ENCODE results near the gene MGA.

The MGA gene

DNA sequence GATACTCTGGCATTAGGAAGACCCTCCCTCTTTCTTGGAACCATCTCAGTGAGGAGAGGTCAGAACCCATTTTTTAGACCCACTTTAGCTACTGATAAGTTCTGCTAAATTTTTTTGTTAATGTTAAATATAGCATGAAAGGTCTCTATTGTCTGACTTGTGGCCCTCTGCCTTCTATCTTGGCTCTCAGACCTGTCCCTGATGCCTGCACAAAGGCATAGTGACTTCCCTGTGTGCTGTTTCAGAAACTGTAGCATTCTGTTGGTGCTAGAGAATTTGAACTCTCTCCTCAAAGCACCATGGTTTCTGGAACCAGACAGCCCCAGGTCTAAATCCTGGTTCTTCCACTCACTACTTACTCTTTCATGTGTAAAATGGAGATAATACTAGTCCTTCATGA, 129.5 kb downstream of the MGA start:
- no peak for DNase-seq

DNA sequence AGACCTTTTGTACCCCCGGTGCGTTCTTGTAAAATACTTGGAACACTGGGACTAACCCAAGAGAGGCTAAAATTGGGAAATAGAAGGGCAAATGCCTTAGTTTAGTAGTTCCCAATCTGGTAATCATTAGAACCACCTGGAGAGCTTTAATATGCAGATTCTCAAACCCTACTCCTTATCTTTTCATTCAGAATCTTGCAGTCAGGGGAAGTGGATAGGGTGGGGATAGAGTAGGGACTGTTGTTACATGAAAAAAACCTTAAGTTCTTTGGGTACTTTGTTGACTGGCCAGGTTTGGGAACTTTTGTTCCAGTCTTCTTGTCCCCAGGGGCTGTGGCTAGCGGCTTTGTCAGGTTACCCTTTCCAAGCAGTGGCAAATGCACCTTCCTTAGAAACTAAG, 130.0 kb downstream of the MGA start:
- DNase-seq = no peak

DNA sequence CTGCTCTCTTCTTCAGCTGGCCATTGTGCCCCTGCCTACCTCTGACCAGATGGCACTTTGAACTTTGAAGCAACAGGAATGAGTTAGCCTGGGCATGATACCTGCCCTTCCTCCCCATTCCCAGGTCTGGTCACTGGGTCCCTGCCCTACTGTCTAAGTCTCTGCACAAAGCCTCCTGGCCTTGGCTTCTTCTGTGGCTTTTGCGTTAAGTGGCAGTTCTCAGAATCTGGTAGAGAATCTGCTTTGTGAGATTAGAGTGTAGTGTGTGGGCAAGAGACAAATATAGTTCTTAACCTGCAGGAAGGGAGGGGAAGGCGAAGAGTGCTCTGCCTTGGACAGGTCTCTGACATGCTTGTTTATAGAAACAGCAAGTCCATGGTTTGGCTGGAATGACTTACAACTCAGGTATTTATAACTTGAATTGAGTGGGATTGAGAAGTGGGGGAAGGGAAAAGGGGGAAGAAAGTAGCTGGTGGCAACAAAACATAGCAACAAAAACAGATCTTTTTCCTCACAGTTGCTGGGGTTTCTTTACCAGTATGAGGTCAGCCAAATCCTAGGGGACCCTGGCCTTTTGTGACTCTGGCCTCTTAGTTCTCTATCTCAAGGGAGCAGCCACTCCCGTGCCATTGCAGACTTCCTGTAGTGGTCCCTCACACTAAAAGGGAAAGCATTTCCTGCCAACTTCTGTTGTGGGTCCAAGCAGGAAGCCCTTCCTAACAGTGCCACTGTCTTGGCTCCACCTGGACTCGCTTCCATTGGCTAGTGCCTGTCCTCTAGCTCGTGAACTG, 130.7 kb downstream of the MGA start:
- DNase-seq = no peak

DNA sequence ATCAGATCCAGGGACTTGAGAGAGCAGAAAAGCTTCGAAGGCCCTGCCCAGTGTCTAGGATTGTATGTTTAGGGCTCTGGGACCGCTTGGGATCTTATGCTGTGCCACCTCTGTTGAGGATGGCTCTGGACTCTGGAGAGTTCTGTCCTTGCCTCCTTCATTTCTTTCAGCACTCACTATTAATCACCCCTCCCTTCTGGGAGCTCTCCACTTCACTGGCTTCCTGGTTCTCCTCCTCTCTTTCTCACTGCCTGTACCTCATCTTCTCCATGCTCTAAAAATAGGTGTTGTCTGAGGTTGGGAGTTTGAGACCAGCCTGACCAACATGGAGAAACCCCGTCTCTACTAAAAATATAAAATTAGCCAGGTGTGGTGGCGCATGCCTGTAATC, 131.3 kb downstream of the MGA start:
- no peak for DNase-seq

DNA sequence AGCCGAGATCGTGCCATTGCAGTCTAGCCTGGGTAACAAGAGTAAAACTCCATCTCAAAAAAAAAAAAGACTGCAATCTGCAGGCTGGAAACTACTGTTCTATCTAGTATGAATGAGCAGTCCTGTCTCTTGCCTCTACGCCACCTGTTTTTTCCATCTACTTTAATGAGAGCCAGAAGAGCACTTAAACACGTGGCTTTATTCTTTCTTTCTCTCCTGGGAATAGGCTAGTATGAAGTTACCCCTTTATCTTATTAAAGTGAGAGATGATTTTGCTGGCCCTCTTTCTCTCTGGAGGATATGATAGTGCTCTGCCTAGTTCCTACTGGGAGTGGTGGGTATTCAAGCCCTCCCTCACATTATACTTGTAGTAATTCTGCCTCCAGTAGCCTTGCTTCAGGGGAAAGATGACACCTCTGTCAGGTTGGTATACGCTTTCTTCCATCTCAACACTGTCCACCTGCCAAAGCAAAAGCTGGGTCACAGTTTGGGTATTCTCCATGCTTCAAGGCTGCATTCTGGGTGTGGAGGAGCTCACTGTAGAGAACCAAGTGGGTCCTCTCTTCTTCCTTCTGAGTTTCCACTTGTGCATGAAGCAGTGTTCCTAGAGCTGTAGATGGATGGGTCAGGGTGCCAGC, 131.9 kb downstream of the MGA start:
- no peak for DNase-seq

DNA sequence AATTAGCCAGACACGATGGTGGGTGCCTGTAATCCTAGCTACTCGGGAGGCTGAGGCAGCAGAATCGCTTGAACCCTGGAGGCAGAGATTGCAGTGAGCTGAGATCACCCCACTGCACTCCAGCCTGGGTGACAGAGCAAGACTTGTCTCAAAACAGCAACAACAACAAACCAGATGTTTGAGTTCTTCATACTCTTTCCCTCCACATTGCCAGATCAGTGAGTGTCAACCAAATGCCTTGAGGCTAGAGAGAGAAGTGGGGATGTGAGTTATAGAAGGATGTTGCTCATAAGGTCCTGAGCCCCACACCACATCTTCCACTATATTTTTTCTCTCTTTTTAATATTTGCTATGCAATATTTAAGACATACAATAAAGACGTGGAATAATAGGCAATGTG, 133.9 kb downstream of the MGA start:
- no peak for DNase-seq

DNA sequence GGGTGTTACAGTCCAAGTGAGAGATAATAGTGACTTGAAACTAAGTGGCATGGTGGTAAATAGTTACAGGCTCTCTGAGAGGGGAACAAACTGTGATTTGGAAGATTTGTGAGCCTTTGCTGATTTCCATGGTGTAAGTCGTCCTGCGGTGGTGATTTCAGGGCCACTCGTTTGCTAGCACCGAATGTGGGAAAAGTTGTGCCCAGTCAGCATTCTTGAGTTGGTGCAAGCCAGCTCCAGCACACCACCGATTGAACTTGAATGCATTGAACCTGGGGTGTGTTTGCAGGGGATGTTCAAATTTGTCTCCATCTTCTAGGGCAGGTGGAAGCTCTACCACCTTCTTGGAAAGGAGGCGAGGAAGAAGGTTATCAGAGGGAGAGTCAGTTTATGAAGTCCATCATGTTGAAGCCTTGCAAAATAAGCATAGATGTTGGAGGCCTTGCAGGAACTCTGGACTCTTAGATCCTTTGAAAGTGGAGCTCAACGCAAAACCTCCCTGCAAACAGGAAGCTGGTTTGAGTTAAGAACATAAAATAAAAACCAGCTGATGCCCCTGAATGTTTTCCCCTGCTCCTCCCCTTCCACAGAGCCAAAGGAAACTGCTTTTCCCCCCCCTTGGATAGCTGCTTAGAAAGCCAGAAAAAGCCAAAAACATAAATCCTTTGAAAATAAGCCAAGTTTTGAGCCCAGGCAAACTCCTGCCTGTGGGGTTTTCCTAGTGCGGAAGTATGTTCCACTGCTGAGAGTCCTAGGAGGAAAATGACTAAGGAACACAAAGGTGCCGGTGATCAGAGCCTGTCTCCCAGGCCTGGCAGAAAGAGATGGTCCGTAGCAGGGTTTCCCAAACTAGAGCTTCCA, 136.0 kb downstream of the MGA start:
- no peak for DNase-seq

DNA sequence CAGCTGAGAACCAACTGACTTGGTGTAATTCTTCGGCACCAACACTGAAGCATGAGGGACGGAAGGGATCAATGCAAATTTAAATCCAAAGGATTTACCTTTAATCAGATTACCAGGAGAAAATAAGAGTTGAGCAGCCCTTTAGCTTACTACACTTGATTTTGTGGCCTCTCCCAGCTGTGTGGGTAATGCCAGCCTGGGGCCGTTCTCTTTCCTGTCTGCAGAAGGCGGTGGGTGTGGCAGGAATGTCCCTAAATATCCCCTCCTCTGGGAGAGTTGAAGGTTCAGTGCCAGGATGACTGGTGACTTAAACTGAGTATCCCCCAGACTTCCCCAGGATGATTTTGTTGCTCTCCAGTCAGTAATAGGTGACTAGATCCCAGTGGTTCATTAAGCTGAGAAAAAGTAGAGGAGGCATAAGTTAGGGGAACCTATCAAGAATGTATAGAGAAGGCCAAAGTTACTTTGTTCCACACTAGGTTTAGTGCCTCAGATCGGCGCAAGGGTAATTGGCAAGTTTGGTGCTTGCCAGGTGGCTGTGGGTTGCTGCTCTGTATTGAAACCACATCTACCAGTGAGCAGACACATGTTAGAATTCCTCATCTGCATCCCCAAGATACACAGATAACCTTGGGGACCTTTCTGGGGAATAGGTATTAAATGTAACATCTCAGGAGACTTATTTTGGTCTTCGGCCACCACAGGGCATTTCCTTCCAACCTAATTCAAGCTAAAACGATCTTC, 137.2 kb downstream of the MGA start:
- no peak for DNase-seq

DNA sequence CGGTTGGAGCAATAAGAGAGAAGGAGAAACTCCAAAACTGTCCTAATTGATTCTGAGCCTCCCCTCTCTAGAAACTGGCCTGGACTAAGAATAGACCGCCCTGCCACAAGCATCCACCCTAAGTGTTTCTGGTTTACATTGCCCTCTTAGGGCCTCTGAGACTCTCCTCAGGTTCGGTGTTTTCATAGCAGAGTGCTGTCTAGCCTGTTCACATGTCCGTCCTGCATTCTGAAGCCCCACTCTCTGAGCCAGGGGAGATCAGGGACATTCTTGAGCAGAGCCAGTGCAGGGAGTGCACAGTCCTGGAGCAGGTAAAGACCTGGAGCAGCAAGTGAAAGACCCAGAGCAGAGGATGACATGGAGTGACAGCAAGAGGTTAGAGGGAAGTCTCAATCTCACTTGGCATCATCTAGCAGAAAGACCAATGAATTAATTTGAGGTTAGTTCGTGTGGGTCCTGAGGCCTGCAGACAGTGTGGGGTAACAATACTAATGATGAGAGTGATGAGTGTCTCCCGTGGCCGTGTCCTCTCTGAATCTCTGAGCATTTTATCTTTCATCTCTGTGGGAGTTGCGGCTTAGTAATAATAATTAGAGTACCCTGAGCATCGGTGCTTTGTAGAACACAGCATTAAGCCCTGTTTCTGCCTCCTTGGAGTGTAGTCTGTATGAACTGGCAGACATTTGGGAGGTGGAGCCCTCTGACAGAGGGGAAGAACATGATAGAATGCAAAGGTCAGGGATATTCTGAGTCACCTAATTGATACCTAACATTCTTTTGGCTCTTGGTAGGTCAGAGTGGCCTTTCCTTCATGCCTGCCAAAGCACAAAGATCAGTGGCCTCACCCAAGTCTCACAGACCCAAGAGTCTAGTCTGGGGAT, 138.6 kb downstream of the MGA start:
- DNase-seq = no peak

DNA sequence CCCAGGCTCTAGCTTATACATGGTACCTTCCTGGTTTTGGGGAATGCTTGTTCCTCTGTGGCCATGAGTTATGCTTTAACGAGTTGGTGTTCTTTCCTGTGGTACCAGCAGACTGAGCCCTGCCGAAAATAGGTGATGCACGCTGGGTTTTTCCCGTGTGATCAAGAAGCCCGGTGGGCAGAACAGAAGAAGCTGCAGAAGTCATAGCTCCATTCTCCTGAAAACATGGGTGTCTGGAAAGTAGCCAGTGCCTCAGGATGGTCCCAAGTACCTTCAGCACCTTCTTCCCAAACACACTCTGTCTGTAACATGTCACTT, 139.2 kb downstream of the MGA start:
- DNase-seq = no peak

DNA sequence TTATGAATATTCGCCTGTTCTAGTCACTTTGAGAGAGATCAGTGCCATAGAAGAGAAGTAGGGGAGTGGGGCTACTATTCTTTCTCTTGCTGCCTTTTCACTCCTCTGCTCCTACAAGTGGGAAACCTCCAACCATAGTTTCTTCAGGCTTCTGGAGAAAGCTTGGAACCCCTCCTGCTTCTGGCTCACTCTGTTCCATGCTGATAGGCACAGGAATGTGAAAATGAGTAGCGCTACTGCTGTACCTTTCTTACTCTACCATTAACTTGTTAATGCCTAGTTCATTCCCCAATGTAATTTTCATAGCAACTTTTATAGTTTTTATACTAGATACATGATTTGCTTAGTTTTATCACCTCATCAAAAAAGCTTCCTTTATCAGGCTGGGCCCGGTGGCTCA, 141.0 kb downstream of the MGA start:
- no peak for DNase-seq

DNA sequence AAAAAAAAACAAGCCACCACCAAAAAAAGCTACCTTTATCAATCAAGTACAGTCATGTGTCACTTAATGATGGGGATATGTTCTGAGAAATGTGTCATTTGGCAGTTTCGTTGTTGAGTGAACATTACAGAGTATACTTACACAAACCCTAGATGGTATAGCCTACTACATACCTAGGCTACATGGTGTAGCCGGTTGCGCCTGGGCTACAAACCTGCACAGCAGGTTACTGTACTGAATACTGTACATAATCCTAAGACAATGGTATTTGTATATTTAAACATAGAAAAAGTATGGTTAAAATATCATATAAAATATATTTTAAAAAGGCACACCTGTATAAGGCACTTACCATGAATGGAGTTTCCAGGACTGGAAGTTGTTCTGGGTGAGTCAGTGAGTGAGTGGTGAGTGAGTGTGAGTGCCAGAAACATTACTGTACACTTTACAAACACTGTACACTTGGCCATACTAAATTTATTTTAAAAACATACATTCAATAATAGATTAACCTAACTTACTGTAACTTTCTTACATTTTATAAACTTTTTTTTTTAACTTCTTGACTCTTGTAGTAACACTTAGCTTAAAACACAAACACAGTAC, 141.7 kb downstream of the MGA start:
- no peak for DNase-seq

DNA sequence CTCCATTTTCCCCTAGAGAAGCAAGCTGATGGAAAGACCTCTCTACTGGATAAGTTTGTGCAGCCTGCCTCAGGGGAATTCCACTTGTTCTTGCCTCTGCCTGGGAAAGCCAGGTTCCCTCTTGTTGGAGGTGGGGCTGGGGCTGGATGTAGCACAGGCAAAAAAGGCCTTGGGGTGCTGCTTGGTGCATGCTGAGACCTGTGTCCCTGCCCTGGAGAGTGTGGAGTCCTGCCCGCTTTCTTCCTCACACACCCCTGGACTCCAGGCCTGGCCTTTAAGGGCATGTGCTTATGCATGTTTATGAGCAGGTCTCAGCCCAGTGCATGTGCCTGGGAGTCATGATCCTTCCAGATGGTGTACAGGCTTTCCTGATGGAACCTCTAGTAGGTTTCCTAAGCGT, 144.2 kb downstream of the MGA start:
- no peak for DNase-seq

DNA sequence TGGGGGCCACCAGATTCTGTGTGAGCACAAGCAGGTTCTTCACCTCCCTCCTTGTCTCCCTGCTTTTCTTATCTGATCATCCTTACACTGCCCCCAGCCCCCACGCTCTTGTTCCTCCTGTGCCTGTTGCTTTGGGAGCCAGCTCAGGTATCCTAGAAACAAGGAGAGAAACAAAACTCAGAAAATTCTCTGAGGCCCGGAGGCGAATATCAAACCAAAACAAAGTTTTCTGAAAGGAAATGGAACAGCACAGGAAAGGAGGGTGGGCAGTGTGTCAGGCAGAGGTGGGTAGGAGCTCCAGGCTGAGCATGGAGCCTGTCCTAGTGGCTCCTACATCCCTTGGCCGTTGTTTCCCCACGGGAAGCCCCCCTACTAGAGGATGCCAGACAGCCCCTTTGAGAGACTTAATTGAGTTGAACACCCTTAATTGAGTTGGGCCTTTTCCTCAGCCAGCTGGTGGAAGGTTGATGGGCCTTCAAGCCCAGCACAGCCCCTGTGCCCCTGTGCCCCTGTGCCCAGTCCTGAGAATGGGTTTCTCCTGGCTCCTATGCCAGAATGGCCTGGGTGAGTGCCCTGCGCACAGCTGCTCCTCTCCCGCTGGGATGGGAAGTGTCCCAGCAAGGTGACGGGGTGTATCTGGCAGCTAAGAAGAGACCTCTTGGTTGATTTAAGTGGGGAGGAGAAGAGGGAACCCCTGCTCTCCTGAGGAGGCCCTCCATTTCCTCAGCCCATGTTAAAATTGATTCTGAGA, 144.9 kb downstream of the MGA start:
- no peak for DNase-seq

DNA sequence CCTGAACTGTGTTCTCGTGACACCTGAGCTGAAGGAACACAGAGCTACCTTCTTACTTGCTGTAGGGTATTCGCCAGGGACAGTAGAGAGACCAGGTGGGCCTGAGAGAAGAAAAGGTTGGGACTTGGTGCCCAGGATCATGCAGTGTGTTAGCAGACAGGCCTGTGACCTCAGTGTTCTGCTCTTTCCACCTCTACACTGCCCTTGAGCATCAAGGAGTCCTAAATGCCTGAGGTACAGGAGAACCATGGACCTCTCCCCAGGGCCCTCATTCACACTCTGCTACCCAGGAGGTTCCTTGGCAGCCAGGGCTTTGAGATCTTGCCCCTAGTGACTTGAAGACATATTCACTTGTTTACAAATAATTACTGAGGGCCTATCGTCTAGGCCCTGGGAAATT, 145.5 kb downstream of the MGA start:
- DNase-seq = no peak

DNA sequence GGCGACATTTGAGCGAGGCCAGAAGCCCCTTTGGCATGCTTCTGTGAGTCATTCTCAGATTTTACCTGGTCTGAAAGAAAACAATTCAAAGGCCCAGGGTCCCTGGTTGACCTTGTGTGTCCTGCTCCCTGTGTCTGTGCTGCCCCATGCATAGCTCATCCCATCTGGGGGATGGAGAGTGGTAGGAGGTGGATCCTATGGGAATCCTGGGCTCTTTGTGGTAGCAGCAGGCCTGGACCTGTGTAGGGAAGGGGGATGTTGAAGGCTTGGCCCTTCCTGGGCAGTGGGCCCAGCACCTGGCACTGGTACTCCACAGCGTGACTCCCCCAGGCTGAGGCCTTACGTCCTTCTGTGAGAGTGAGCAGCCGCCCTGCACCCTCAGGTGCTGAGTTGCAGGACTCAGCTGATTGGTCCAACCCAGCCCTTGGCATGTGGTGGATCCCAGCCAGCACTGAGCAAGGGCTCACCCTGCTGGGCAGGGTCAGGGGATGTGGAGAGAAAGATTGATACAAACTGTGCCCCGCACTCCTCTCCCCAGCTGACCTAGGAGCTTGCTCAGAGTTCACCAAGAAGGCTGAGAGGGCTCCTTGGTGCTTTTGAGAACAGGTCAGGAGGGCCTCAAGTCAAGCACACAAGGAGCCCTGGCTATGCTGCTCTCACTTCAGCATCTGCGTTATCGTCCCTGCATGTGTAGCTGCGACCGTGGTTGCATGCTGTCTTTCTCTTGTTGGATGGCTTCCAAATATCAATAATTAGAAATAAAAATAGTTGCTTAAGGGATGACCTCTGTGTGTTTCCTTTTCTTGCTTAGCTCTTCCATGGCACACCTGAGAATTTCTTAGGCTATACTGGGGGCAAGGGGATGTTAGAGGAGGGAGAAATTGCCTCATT, 146.3 kb downstream of the MGA start:
- no peak for DNase-seq

DNA sequence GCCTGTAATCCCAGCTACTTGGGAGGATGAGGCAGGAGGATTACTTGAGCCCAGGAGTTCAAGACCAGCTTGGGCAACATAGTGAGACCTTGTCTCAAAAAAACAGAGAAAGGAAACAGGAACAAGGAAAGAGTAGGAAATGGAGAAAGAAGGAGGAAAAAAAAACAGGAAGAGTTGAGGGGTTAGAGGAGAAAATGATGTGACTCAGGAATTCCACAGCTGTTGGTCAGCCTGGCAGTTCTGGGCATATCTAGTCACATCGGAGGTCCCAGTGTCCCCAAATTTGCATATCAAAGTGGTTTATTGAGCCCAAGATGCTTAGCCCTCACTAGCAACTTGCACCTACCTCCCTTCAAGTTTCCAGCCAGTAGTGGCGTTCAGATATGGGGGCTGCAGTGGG, 148.9 kb downstream of the MGA start:
- DNase-seq = no peak

DNA sequence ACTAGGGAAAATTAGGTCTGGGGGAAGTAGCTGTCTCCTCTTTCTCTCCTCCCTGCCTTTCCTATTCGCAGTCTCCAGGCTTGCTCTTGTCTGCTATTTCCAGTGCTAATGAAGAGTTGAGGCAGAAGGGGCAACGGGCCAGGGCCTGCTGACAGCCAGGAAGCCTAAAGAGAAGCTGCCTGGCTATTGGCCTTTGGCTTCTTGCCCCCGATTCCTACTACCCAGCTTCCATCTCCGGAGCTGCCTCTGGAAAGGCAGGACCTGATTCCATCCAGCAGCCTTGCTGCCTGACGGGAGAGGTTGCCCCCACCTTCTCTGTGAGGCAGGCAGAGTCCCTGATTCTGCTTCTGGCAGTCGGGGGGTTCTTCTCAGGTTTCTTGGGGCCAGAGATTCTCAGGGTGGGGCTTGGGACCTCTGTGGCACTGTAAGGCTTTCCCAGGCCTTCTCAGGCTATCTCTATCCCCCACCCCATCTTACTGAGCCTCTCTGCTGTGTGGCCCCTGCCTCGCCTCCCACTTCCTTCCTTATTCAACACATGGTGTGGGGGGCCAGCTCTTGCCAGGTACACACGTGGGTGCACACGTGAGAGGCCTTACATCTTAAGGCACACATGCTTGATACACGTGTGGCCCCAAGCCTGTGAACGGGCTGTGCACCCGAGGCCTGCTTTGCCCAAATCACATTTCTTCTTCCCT, 149.5 kb downstream of the MGA start:
- no peak for DNase-seq

DNA sequence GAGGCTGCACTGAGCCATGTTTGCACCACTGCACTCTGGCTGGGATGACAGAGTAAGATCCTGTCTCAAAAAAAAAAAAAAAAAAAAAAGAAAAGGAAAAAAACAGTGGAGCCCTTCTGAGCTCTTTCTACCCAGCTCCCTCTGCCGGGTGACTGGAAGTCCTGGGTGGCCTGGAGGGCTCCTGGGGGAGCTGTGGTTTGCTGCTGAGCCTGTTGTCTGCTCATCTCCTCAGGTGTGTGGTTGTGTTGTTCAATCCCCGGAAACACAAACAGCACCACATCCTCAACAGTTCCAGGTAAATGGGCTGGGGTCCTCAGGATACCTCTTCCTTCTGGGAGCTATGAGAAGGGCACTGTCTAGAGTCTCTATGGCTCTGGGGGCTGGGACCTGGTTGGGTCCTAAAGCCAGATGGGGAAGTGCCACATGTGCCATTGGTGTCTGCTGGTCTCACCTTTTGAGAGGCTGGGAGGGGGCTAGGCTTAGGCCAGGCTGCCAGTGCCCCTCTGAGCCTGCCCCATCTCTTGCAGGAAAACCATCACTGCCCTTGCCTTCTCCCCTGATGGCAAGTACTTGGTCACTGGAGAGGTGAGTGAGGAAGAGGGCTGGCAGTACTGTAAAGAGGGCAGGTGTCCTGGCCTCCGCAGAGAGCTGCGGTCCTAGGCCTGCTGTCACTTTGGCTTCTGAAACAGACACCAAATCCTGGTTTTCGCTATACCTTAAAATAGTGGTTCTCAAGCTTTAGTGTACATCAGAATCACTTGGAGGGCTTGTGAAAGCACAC, 150.6 kb downstream of the MGA start:
- DNase-seq = no peak
